Thyroid gland (tissue), 4 donors: ENCODE measurements around the gene C6orf120.

ENCODE experiments used
- POLR2A ChIP-seq, 2 donors: fragments of 450-650 bp; IDR thresholded peaks; one replicate each; pipeline ENCODE4 v1.6.1; 2017; ENCODE audit warnings: antibody characterized with exemption in 2 of 2, mild to moderate bottlenecking in 2 of 2, moderate library complexity in 1 of 2
- TF ChIP-seq, protein P1 (sequence below), 6 experiments: fragments of 200-600 bp in 3 of 6; fragments of 450-650 bp in 3 of 6; sonication (generic) in 3 of 6; IDR thresholded peaks; one replicate each; pipeline ENCODE4 v1.5.1; 2016 to 2019; ENCODE audit warnings: antibody characterized with exemption in 6 of 6, mild to moderate bottlenecking in 2 of 6, inconsistent platforms in 1 of 6, moderate library complexity in 1 of 6

- TF ChIP-seq, protein P1, sequence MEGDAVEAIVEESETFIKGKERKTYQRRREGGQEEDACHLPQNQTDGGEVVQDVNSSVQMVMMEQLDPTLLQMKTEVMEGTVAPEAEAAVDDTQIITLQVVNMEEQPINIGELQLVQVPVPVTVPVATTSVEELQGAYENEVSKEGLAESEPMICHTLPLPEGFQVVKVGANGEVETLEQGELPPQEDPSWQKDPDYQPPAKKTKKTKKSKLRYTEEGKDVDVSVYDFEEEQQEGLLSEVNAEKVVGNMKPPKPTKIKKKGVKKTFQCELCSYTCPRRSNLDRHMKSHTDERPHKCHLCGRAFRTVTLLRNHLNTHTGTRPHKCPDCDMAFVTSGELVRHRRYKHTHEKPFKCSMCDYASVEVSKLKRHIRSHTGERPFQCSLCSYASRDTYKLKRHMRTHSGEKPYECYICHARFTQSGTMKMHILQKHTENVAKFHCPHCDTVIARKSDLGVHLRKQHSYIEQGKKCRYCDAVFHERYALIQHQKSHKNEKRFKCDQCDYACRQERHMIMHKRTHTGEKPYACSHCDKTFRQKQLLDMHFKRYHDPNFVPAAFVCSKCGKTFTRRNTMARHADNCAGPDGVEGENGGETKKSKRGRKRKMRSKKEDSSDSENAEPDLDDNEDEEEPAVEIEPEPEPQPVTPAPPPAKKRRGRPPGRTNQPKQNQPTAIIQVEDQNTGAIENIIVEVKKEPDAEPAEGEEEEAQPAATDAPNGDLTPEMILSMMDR (IDR thresholded peaks at IDR 0.05), result no peak
- no peak for TF ChIP-seq POLR2A (IDR thresholded peaks at IDR 0.05)
Measured at GRCh38 chr6:169729961-169730360, 28.0 kb downstream of the C6orf120 start.
